Measurements from ENCODE around the gene CENATAC.
A peak's percentile ranks its signal among the peaks of the same experiment; 100 is the strongest.
"Not testable (repeated sequence)": the region's sequence is repeated elsewhere in the genome, so short reads cannot be mapped to it uniquely, and the experiment has no call there.

The CENATAC gene

DNA sequence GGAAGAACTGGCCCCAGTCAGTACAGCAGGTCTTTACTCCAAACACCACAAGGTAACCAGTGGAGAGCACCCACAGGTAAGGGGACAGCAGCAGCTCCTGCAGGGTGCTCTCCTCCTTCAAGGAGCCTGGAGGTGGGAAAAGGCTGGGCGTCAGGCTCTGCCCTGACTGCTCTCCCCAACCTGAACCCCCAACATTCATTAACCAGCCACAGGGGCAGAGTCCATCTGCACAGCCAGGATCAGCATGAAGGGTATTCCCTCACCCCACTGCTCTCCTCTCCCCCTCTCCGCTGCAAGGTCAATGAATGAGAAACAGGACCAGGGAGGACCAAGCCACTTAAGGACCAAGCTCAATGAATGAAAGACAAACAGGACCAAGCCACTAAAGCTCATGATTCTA lies 29.0 kb downstream of the CENATAC start:
- DNase-seq (ENCODE audit: low spot score) = no peak

DNA sequence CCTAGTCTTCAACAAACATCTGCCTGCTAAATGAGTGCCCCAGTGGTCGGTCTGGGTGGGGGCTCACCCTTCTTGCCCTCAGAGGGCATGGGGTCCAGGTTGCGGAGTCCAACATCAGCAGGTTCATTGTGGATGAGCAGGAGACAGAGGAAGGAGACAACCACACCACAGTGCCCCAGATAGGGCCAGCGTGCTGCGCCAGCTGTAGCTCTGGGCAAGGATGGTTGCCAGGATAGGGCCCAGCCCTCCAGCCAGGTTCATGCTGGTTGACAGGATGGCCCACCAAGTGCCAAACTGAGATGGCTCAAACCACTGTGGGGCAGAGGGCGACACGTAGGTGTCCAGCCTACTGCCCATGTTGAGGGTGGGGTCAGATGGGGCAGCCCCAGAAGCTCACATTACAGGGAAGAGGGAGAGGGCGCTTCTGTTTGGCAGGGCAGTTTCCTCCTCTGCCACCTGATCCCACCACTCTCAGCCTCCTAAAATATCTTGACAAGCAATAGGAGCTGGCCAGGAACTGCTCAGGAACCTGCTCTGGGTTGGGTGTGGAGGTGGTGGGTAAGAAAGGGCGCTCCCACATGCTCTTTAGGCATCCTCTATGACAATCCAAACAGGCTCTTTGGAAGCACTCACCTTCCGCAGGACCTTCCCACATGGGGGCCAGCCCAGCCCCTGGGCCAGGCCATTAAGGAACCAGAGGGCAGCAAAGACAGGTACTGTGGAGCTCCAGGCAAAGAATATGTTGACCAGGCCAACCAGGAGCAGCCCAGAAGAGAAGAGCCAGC lies 29.8 kb downstream of the CENATAC start:
- no peak for DNase-seq (ENCODE audit: low spot score)

DNA sequence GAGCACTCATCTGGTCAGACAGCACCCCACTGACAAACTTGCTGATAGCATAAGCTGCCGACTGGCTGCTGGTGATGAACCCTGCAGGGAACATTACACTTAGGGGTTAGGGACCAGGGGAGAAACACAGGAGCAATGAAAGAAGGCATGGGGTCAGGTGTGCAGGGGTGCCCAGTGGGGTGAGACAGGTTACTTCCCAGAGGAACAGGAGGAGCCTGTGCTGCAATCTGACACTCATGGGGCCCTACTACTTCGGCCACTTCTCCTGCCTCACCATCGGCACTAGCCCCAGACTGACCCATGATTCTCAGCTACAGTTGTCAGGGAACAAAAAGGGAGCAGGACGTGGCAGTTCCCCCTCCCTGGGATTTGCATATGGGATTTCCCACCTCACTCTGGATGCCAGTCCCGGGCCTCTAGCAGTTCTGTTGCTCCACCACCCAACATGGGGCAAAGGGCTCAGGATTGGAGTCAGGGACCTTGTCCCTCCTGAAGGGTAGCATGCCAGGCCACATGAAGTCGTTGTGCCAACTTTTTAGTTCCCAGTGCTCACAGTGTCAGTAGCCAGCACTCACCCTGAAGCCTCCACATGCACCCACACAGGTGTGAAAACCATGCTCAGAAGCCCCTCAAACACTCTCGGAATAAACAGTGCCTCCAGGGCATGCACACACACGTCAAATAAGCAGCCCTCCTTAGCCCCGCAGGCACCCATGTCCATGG lies 30.6 kb downstream of the CENATAC start:
- DNase-seq (ENCODE audit: low spot score) = no peak

DNA sequence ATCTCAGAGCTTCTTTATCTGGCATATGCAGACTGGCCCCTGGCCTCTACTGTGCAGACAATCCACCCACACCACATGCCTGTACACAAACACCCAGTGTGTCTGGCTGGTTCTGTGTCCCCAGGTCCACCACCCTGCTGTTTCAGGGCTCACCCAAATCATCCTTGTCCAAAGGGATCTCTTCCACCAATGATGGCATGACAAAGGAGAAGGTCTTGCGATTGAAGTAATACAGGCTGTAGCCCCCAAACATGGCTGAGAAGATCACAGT lies 31.1 kb downstream of the CENATAC start:
- no peak for DNase-seq (ENCODE audit: low spot score)

DNA sequence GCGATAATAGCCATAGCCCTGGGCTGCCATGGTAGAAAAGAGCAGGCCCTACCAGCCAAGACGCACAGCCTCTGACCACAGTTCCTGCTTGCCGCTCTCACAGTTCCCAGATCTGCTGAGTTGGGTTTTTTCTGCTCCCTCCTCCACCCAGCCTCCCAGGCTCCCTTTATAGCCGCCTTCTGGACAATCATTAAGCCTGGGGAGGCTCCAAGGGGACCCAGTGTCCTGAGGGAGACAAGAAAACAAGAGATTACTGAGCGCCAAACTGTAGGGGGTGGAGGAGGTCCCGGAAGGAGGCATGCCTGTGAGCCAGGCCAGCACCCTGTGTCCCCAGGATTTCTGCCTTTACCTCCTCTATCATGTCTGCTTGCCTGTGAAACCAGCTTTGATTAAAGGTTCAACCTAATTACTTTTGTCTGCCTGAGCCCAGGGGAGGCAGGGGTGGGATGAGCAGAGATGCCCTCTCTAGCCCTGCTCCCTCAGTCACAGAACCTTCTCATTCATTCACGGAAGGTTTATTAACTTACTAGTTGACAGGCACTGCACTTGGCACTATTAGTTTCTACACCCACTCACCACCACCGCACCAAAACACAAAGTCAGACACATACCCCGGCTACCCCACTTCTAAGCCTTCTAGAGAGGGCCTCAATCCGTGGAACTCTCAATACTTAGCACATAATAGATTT lies 31.5 kb downstream of the CENATAC start:
- DNase-seq (ENCODE audit: low spot score) = no peak

DNA sequence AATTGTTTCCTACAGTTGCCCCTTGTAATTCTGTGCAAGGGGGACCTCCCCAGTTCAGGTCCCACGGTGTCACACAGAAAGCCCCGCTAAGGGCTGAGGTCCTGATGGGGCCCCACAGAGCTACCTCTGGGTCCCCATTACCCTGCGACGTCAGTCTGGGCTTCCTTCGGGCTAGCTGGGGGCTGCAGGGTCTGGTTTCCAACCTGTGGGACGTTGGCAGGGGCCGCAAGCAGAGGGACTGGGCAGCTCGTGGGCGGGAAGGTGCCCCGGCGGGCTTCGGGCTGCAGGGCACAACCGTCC lies 32.0 kb downstream of the CENATAC start:
- no peak for DNase-seq (ENCODE audit: low spot score)

DNA sequence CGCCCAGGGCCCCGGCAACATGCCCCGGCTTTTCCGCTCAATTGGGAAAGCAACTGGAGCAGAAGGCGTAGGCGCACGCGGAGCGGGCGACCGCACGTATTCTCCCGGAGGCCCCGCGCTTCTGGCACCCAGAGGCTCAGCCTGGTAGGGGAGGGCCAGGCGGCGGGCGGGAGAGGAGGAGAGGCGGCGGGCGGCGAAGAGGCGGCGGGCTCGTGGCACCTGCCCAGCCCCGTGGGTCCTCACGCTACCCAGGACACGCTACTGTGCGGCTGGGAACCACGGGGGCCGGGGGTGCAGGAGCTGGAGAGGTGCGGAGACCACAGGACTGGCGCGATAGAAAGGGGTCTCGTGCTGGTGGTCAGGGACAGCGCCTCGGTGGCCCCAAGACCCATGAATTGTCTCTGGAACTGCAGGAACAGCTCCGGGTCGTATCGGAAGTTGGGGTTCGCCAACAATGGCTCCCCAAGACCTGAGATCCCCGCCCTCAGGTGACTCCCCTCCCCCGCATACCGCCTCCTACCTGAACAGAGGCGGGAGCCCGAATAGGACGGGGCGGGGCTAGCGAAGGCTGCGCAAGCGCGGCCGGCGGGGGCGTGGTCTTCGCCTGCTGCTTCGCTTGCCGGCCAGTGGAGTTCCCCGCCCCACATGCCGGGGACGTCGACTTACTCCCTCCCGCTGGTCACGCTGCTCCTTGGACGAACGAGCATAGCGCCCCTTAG lies 32.5 kb downstream of the CENATAC start, which contains the start of gene SLC37A4:
Gene SLC37A4, minus strand, starts transcription at position 549 of the 719 bp plus-strand sequence.
- DNase-seq (ENCODE audit: low spot score) = peak; percentile 99

DNA sequence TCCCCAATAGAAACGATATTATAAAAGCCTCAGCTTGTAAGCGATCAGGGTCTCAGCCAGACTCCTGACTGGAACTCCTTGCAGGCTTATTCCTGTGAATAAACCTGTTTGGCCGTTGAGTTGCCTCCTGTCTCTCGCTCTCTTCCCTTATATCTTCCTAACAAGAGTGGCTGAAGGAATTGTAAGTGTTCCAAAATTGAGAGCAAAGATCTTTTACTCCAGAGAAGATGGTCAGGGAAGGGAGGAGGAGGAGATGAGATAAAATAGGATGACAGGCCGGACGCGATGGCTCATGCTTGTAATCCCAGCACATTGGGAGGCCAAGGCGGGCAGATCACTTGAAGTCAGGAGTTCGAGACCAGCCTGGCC lies 34.0 kb downstream of the CENATAC start:
- no peak for DNase-seq (ENCODE audit: low spot score)

DNA sequence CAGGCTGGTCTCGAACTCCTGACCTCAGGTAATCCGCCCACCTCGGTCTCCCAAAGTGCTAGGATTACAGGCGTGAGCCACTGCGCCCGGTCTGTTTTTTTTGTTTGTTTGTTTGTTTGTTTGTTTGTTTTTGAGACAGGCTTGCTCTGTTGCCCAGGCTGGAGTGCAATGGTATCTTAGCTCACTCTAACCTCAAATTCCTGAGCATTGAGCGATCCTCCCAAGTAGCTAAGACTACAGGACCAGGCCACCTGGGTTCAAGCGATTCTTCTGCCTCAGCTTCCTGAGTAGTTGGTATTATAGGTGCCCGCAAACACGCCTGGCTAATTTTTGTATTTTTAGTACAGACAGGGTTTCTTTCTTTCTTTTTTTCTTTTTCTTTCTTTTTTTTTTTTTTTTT lies 35.5 kb downstream of the CENATAC start:
- DNase-seq (ENCODE audit: low spot score) = not testable (repeated sequence)

DNA sequence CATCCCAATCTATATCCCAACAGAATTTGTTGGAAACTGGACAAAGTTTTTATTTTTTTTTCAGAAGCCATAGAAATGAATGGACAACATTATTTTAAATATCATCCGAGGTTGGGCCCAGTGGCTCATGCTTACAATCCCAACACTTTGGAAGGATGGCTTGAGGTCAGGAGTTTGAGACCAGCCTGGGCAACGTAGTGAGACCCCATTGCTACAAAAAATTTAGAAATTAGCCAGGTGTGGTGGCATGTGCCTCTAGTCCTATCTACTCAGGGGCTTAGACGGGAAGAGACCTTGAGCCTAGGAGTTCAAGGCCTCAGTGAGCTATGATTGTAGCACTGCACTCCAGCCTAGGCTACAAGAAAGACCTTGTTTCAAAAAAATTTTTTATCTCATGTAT lies 36.9 kb downstream of the CENATAC start:
- DNase-seq (ENCODE audit: low spot score) = no peak

DNA sequence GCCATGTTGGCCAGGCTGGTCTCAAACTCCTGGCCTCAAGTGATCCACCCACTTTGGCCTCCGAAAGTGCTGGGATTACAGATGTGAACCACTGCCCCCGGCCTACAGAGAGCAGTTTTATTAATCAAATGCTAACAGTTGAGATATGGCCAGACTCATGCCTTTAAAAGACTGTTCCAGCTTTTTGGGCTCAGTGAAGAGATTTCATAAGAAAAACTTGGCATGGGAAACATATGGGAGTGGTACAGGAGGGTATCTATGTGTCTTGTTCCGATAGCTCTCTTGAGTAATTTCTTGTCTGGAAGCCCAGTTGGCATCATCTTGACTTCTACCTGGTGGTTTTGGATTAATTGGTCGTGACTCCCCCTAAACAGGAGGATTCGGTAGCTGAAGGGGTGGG lies 40.9 kb downstream of the CENATAC start:
- DNase-seq (ENCODE audit: low spot score) = no peak

DNA sequence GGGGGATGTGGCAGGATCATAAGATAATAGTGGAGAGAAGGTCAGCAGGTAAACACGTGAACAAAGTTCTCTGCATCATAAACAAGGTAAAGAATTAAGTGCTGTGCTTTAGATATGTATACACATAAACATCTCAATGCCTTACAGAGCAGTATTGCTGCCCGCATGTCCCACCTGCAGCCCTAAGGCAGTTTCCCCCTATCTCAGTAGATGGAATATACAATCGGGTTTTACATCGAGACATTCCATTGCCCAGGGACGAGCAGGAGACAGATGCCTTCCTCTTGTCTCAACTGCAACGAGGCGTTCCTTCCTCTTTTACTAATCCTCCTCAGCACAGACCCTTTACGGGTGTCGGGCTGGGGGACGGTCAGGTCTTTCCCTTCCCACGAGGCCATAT lies 41.5 kb downstream of the CENATAC start:
- not testable (repeated sequence) for DNase-seq (ENCODE audit: low spot score)

DNA sequence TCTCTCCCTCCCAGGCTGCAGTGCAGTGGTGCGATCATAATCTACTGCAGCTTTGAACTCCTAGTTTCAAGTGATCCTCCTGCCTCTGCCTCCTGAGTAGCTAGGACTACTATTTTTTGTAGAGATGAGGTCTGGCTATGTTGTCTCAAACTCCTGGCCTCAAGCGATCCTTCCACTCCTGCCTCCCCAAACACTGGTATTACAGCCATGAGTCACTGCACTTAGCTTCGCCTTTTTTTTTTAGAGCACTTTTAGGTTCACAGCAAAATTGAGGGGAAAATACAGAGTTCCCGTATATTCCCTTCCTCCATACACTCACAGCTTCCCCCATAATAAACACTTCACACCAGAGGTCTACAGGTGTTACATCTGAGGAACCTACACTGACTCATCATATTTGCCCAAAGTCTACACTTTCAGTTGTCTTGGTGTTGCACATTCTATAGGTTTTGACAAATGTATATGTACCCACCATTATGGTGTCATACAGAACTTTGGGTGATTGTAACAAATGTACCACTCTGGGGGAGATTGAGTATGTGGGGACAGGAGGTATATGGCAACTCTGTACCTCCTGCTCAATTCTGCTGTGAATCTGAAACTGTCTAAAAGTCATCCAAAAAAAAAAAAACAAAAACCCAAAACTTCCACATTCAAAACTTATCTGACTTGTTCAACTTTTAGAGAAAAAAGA lies 44.0 kb downstream of the CENATAC start:
- DNase-seq (ENCODE audit: low spot score) = no peak

DNA sequence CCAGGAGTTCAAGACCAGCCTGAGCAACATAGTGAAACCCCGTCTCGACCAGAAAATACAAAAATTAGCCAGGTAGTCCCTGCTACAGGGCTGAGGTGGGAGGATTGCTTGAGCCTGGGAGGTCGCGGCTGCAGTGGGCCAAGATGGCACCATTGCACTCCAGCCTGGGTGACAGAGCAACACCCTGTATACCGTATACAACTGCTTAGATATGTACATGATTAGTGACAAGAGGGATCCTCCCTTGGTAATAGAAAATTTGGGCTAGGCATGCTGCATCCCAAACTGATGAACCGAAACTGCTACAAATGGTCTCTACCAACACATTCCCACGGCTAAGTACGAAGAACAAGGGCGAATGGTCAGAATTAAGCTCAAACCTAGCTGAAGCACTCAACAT lies 45.0 kb downstream of the CENATAC start:
- no peak for DNase-seq (ENCODE audit: low spot score)

DNA sequence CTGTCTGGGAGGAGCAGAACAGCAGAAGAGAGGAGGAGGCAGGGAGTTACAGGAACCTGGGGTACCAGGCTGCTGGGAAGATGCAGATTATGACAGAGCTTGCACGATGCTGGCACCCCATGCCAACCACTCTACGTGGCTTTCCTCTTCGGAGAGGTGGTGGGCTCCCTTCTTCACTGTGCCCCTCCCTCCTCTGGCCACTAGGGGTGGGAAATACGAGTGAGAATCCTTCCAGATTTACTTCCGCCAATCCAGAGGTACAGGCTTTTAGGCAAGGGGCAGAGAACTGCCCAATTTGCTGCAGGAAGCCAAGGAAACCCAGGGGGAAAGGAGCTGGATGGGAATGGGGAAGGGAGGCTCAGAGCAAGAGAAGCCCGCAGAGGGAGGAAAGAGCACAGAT lies 46.8 kb downstream of the CENATAC start:
- no peak for DNase-seq (ENCODE audit: low spot score)

DNA sequence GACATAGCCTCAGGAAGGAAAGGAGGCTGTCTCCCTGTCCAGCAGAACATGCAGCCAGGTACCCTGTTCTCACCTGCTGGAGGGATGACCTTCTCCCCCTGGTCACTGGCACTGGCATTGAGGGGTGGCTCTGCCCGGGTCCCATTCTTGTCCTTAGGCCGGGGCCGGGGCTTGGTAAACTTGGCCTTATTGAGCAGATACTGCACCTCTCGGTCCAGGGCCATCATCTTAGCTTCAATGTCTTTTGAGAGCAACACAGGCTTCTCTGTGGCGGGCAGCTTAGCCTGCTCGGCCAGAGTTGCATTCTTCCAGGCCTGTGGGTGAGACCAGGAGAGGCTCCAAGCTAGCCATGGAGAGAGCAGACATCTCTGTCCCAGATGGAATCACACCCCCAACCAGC lies 48.6 kb downstream of the CENATAC start:
- DNase-seq (ENCODE audit: low spot score) = no peak

DNA sequence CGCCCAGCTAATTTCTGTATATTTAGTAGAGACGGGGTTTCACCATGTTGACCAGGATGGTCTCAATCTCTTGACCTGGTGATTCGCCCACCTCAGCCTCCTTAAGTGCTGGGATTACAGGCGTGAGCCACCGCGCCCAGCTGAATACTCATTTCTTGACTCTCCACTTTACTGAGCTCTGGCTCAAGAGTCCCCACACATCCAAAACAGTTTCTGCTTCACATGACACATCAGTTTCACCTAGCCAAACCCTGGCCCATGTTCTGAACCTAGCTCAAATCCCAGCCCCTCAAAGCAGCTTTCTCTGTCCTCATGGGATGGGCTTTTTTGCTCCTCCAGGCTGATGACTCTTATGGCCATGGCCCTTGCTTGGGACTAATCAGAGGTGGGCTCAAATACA lies 49.3 kb downstream of the CENATAC start:
- no peak for DNase-seq (ENCODE audit: low spot score)

DNA sequence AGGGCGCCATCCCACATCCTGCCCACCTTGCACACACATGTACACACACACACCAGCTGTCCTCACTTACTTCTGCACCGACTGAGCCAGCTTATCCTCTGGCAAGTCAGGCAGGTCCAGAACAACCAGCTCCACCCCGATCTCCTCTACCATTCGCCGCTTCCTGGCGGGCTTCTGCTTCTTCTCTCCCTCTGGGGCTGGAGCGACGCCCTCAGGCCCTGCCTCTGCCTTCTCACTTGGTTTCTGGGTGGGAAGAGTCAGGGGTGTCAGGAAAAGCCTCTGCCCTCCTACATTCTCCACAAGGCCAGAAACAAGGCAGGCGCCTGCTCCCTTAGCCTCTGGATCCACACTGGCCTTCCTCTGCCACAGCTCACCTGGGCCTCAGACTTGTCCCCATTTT lies 50.7 kb downstream of the CENATAC start:
- no peak for DNase-seq (ENCODE audit: low spot score)

DNA sequence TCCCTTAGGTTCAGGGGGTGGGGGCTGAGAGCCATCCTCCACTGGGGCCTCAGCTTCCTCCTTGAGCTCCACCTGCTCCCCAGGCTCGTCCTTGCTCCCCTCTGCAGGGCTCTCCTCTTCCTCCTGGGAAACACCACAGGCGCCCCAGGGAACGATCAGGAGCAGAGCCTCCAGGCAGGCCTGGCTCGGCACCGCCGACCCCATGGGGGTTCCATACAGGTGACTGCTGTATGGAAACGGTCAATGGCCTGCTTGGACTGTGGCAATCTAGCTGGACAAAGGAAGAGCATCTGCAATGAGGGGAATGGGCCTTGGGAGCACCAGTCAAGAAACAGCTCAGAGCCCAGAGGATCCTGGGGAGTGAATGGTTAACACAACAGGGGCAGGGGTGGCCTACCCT lies 51.1 kb downstream of the CENATAC start:
- DNase-seq (ENCODE audit: low spot score) = no peak

DNA sequence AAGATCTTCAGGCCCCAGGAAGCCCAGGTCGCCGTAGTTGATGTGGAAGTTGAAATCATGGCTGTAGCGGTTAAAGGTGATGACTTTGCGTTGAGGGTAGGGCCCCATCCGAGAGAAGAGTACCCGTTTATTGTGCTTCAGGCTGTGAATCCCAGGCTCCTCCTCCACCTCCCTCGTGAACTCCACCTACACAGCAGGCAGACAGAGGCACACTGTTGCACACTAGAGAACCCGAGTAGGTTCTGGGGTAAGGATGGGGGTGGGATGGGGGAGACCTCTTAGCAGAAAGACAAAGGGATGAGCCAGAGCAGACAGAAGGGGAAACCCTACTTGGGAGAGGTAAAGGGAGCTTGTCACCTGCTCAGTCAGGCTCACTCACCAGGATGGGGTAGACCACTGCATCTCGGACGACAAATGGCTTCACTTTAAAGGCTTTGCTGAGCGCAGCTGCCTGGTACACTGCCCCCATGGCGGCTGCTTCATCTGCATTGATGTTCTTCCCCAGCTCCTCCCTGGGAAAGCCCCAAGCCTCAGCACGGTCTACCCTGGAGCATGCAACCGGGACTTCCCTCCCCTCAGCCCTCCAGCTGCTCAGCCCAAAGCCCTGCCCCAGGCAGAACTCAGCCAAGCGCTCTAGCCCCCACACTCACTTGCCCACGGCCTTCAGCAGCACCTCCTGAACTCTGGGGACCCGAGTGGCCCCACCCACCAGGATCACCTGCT lies 53.7 kb downstream of the CENATAC start:
- DNase-seq (ENCODE audit: low spot score) = no peak

DNA sequence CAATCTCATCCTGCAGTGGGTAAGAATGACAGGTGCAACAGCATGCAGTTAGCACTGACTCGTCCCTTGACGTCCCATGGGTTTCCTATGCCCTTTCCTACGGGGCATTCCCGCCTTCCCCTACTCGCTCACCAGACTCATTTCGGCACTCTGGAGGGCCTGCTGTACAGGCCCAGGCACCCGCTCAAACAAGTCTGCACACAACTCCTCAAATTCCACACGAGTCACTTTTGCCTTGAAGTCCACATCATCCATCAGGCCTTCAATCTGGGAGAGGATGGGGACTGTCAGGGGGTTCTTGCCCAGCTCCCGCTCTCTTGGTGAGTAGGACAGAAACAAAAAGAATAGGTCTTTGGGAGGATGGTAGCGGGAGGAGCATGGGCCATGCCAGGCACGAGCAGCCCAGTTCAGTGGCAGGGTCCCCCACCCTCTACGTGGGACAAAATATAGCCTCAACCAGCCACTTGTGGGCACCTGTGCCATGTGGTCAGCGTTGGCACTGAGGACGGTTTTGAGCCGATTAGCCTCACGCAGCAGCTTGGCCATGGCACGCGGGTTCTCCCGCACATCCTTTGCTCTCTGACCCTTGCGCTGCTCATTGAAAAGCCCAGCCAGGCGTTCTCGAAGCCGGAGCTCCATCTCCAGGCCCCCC lies 54.4 kb downstream of the CENATAC start:
- no peak for DNase-seq (ENCODE audit: low spot score)

Data from NAMALWA (cell line).